ENCODE data around the gene RBM19. TPM values are rescaled to one million over a fixed set of nuclear protein-coding genes. Genes with fewer than 3 reads are reported as not detected.

Gene RBM19
- total RNA-seq, 2 donors from 2014 or later: 15.3 to 15.6 TPM

DNA sequence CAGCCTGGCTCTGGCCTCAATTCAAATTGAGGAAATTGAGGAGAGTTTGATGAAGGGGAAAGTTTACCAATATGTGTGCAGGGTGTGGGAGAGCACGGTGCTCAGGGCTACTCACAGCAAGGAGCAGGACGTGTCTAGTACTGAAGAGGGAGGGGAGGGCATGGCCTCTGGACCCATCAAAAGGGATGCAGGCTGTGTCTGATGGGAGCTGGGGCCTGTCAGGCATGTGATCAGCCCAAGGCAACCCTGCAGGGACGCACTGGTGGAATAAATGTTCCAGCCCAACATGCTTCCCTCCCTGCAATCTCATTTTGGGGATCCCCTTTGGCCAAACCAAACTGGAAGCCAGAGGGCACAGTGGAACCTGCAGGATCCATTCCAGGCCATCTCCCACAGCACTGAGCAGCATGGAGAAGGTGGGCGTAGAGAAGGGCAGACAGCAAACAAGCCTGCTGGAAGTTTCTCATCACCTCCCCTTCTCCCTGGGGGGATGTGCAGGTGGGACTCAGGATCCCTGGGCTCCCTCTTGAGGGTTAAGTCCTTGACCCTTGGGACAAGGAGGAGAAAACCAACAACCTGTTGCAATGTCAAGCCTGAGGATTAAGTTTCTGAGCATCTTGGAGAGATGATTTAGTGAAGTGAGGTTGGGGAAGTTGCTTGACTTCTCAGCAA, 17.8 kb upstream of the RBM19 start:
- no peak overlapping the region for H3K27ac ChIP-seq
- TF ChIP-seq, protein P1, sequence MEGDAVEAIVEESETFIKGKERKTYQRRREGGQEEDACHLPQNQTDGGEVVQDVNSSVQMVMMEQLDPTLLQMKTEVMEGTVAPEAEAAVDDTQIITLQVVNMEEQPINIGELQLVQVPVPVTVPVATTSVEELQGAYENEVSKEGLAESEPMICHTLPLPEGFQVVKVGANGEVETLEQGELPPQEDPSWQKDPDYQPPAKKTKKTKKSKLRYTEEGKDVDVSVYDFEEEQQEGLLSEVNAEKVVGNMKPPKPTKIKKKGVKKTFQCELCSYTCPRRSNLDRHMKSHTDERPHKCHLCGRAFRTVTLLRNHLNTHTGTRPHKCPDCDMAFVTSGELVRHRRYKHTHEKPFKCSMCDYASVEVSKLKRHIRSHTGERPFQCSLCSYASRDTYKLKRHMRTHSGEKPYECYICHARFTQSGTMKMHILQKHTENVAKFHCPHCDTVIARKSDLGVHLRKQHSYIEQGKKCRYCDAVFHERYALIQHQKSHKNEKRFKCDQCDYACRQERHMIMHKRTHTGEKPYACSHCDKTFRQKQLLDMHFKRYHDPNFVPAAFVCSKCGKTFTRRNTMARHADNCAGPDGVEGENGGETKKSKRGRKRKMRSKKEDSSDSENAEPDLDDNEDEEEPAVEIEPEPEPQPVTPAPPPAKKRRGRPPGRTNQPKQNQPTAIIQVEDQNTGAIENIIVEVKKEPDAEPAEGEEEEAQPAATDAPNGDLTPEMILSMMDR (IDR thresholded peaks at IDR 0.05): no peak
- H3K36me3 ChIP-seq: no peaks in the 10 kb centered on the region
- H3K4me3 ChIP-seq: no peak overlapping the region
- H3K27me3 ChIP-seq: no peaks in the 10 kb centered on the region
- H3K4me1 ChIP-seq: no peaks in the 10 kb centered on the region
- no peak for DNase-seq (ENCODE audit: low spot score)
- no peaks in the 10 kb centered on the region for H3K9me3 ChIP-seq

DNA sequence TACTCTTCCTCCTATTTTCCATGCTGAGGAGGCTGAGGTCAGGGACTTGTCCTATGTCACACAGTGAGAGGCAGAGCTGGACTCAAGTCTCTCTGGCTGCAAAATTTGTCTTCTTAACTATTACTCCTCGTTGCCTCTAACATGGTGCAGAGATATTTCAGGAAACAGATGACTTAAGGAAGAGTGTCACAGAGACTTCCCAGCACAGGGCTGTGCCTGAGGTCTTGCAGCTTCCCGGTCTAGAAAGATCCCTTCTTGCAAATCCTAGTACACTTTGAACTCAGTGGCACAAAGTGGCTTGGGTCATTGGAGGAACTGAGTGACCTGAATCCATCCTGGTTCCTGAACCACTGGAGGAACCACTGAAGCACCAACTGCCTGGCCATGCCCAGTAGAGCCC, 17.1 kb upstream of the RBM19 start:
- H3K4me3 ChIP-seq: no peak overlapping the region
- TF ChIP-seq, protein P1 (IDR thresholded peaks at IDR 0.05): no peak
- no peaks in the 10 kb centered on the region for H3K4me1 ChIP-seq
- no peak overlapping the region for H3K27ac ChIP-seq
- H3K9me3 ChIP-seq: no peaks in the 10 kb centered on the region
- no peaks in the 10 kb centered on the region for H3K36me3 ChIP-seq
- H3K27me3 ChIP-seq: no peaks in the 10 kb centered on the region
- no peak for DNase-seq (ENCODE audit: low spot score)

DNA sequence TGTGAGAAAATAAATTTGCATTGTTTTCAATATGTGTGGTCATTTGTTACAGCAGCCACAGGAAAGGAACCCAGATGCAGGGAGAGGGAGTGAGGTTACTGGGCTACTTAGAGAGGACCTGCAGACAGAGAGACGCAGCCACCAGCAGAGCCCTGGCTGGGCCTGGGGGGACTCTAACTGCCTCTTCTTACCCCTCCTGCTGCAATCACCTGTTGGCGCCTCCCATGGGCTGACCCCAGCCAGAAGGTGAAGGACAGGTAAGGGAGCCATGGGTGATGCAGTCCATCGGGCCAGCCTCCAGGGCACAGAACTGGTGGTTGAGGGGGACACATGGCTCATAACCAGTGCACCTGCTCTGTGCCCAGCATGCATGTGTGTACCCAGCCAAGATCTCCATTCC, 15.8 kb upstream of the RBM19 start:
- Histone ChIP-seq H3K4me3 (no peak overlapping the region), H3K9me3 (no peaks in the 10 kb centered on the region), H3K4me1 (no peaks in the 10 kb centered on the region), H3K27me3 (no peaks in the 10 kb centered on the region), H3K27ac (no peak overlapping the region), H3K36me3 (no peaks in the 10 kb centered on the region)
- no peak for DNase-seq (ENCODE audit: low spot score)
- TF ChIP-seq, protein P1 (IDR thresholded peaks at IDR 0.05): no peak

DNA sequence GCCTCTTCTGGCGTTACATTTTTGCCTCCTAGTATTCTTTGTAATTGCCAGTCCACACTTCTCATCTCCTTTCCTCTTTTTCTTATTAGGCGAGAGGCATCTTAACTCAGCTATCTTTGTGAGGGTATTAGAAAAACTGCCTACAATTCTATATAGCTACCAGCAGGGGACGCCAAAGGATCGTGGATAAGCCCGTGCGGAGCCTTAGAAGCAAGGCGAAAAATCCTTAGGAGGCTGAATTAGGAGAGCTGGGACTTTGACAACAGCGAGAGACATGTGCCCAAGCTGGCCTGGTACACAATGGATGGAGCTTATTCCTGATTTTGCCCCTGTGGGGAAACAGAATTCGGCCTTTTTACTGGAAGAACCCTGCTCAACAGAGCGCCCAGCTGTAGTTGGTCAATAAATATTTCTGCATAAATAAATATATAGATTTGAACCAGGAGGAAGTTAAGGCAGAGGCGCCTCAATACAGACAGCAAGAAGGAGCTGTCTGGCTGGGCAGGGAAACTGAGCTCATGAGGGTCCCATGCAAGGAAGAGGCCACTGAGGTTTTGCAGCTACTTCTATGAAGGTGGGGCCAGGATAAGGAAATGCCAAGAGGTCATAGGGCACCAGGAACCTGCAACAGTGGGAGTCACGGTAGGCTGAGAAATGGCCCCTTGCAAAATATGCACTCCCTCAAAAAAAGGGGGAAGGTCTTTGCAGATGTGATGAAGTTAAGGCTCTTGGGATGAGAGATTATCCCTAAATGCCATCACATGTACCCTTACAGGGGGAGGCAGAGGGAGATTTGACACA, 14.6 kb upstream of the RBM19 start:
- Histone ChIP-seq H3K36me3 (no peaks in the 10 kb centered on the region), H3K4me3 (no peak overlapping the region), H3K27me3 (no peaks in the 10 kb centered on the region), H3K4me1 (no peaks in the 10 kb centered on the region), H3K27ac (no peak overlapping the region), H3K9me3 (no peaks in the 10 kb centered on the region)
- no peak for DNase-seq (ENCODE audit: low spot score)
- TF ChIP-seq, protein P1 (IDR thresholded peaks at IDR 0.05): peak; percentile 89 to 93

DNA sequence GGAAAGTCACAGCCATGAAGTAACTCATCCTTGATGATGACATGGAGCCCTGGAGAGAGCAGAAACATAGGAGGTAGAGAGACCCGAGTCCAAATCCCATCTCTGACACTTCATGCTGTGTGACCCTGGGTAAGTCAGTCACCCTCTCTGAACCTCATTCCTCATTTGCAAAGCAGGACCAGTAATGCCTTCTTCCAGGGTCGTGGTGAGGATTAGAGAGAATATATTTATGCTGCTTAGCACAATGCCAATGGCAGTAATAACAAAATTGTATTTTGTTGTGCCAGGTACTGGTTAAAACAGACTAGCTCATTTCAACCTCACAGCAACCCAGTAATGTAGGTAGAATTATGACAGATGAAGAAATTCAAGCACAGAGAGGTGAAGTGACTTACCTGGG, 13.9 kb upstream of the RBM19 start:
- Histone ChIP-seq H3K27me3 (no peaks in the 10 kb centered on the region), H3K4me3 (no peak overlapping the region), H3K9me3 (no peaks in the 10 kb centered on the region), H3K27ac (no peak overlapping the region), H3K4me1 (no peaks in the 10 kb centered on the region), H3K36me3 (no peaks in the 10 kb centered on the region)
- DNase-seq (ENCODE audit: low spot score): no peak
- TF ChIP-seq, protein P1 (IDR thresholded peaks at IDR 0.05): no peak

Measured in right atrium auricular region (tissue), 2 donors.